HepG2 (cell line): Measurements from ENCODE around the gene HSCB. TPM values are rescaled to one million over a fixed set of nuclear protein-coding genes. Genes with fewer than 3 reads are reported as not detected.

ENCODE experiments used
- CAMTA2 ChIP-seq: sonication (generic); formaldehyde crosslinking; IDR thresholded peaks from 2 replicates; pipeline ENCODE4 v1.4.0; 2020; ENCODE audit warnings: mild to moderate bottlenecking, missing genetic modification reagents, borderline replicate concordance
- CREB3 ChIP-seq: sonication (generic); formaldehyde crosslinking; IDR thresholded peaks from 2 replicates; pipeline ENCODE4 v1.5.0; 2020; ENCODE audit warnings: missing genetic modification reagents
- ESRRA ChIP-seq: sonication (generic); formaldehyde crosslinking; IDR thresholded peaks from 2 replicates; pipeline ENCODE4 v1.5.1; 2020; ENCODE audit warnings: mild to moderate bottlenecking, low read depth, missing genetic modification reagents
- HHEX ChIP-seq: IDR thresholded peaks from 2 replicates; pipeline ENCODE4 v1.6.1; 2016; ENCODE audit warnings: control low read depth
- KLF12 ChIP-seq: sonication (generic); formaldehyde crosslinking; IDR thresholded peaks from 2 replicates; pipeline ENCODE4 v1.4.0; 2020; ENCODE audit warnings: missing genetic modification reagents, borderline replicate concordance
- MBNL3 ChIP-seq: fragments of 250-450 bp; sonication (Bioruptor Pico); conservative IDR thresholded peaks from 2 replicates; pipeline ENCODE4 v1.8.0; 2022; ENCODE audit warnings: mild to moderate bottlenecking, inconsistent platforms
- NBN ChIP-seq: fragments of 450-650 bp; conservative IDR thresholded peaks from 2 replicates; pipeline ENCODE4 v1.6.1; 2017
- PLRG1 ChIP-seq: fragments of 450-650 bp; conservative IDR thresholded peaks from 2 replicates; pipeline ENCODE4 v1.6.1; 2016
- SRY ChIP-seq: sonication (generic); formaldehyde crosslinking; IDR thresholded peaks from 2 replicates; pipeline ENCODE4 v1.8.0; 2022; ENCODE audit warnings: mild to moderate bottlenecking, missing genetic modification reagents
- THAP11 ChIP-seq: IDR thresholded peaks from 2 replicates; pipeline ENCODE4 v1.6.1; 2016; ENCODE audit warnings: missing biosample characterization, missing genetic modification reagents
- ZC3H4 ChIP-seq: sonication (generic); formaldehyde crosslinking; IDR thresholded peaks from 2 replicates; pipeline ENCODE4 v1.4.0; 2020; ENCODE audit warnings: missing genetic modification reagents, borderline replicate concordance
- ZKSCAN5 ChIP-seq: sonication (generic); formaldehyde crosslinking; IDR thresholded peaks from 2 replicates; pipeline ENCODE4 v1.5.1; 2020; ENCODE audit warnings: mild to moderate bottlenecking, missing genetic modification reagents
- ZNF350 ChIP-seq: sonication (generic); formaldehyde crosslinking; IDR thresholded peaks from 2 replicates; pipeline ENCODE4 v1.4.0; 2020; ENCODE audit warnings: mild to moderate bottlenecking, low read depth, missing genetic modification reagents, borderline replicate concordance
- ZNF431 ChIP-seq: sonication (generic); formaldehyde crosslinking; IDR thresholded peaks from 2 replicates; pipeline ENCODE4 v1.9.0; 2022; ENCODE audit warnings: missing genetic modification reagents, low read depth, mild to moderate bottlenecking, borderline replicate concordance
- ZNF501 ChIP-seq: sonication (generic); formaldehyde crosslinking; IDR thresholded peaks from 2 replicates; pipeline ENCODE4 v1.5.1; 2020; ENCODE audit warnings: mild to moderate bottlenecking, moderate library complexity, missing genetic modification reagents
- ZNF619 ChIP-seq: sonication (generic); formaldehyde crosslinking; IDR thresholded peaks from 2 replicates; pipeline ENCODE4 v1.4.0; 2020; ENCODE audit warnings: mild to moderate bottlenecking, missing genetic modification reagents
- ZNF746 ChIP-seq: sonication (generic); formaldehyde crosslinking; IDR thresholded peaks from 2 replicates; pipeline ENCODE4 v1.8.0; 2022; ENCODE audit warnings: mild to moderate bottlenecking, missing genetic modification reagents
- polyA plus RNA-seq, 8 experiments: library from polyadenylated mRNA; depleted of rRNA in 3 of 8; stranded (reverse) in 7 of 8; unstranded in 1 of 8; fragments of >200 nt; fragmentation: Illumina TruSeq in 4 of 8; extraction: Trizol in 4 of 8; gene quantifications; 2 replicates each; pipeline versions ENCODE4 v1.2.1 to v1.2.3, GENCODE V29; 2011 to 2016; ENCODE audit warnings: low read depth in 4 of 8, missing spikeins in 1 of 8, mixed read lengths in 1 of 8; ENCODE audit not compliant: insufficient read depth in 1 of 8
- total RNA-seq, 5 experiments: library from RNA; depleted of rRNA; stranded (reverse); fragments of >200 nt; fragmentation: Illumina TruSeq; extraction: Trizol; gene quantifications; 2 replicates each; pipeline ENCODE4 v1.2.3, GENCODE V29; 2016; ENCODE audit warnings: low read depth in 1 of 5
- TF ChIP-seq, protein P1 (sequence below): sonication (generic); formaldehyde crosslinking; IDR thresholded peaks from 2 replicates; pipeline ENCODE4 v1.4.0; 2020; ENCODE audit warnings: missing genetic modification reagents, borderline replicate concordance
- TF ChIP-seq, protein P2 (sequence below): sonication (generic); formaldehyde crosslinking; IDR thresholded peaks from 2 replicates; pipeline ENCODE4 v1.9.0; 2021; ENCODE audit warnings: mild to moderate bottlenecking, missing genetic modification reagents

The HSCB gene
- total and polyA plus RNA-seq, 2 of the 13 experiments (the other 11 are each of a cell fraction or from before 2014, with no cell fraction given) = 15.4 to 20.9 TPM

DNA sequence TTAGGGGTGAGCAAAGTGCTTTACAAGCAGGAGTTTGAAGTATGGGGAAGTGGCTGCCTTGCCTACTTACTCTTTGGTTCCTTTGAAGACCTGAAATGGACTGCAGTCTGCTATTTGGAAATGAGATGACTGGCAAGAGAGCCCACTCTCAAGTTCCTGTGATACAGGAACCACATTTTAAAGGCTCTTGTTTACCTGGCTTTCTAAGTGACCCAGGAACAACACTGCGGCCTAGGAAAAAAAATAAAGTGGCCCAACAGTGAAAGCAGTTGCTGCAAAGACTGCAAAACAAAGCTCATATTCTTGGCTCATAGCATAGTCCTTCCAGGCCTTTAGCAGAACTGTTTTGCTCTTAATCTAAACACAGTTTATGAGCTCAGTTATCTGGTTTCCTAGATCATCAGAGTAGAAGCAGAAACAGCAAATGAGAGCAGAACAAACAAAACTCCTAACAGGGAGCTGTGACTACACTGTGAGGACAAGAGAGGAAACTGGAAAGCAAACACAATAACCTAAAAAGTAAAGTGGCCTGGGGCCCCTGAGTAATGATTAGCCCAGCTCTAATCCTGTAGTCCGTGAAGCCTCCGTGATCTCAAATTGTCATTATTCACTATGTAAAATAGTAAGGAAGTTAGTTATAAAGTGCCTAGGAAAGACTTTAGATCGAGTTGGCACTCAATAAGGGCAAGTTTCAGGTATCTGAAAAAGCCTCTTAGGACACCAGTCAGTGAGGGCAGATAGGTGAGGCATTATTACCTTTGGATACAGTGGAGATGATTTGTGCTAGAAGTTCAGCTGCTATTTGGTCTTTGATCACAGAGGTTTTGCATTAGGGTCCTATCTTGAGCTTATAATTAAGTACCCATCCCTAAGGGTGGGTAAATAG, 42.2 kb downstream of the HSCB start (continued):
- TF ChIP-seq ZNF350 (CRISPR knock-in tag) (no peak), KLF12 (CRISPR knock-in tag) (no peak), THAP11 (CRISPR knock-in tag) (peak; percentile 78), NBN (no peak), ZNF501 (CRISPR knock-in tag) (peak; percentile 2; the same call in 1 of the 2 replicates), CREB3 (no peak), SRY (CRISPR knock-in tag) (no peak), ESRRA (CRISPR knock-in tag) (no peak), ZNF619 (CRISPR knock-in tag) (no peak), ZC3H4 (CRISPR knock-in tag) (no peak), CAMTA2 (CRISPR knock-in tag) (no peak), ZNF431 (CRISPR knock-in tag) (no peak), MBNL3 (no peak), ZKSCAN5 (CRISPR knock-in tag) (no peak), ZNF746 (CRISPR knock-in tag) (no peak; the same call in 1 of the 2 replicates), HHEX (CRISPR knock-in tag) (no peak), PLRG1 (no peak)
- TF ChIP-seq, protein P1, sequence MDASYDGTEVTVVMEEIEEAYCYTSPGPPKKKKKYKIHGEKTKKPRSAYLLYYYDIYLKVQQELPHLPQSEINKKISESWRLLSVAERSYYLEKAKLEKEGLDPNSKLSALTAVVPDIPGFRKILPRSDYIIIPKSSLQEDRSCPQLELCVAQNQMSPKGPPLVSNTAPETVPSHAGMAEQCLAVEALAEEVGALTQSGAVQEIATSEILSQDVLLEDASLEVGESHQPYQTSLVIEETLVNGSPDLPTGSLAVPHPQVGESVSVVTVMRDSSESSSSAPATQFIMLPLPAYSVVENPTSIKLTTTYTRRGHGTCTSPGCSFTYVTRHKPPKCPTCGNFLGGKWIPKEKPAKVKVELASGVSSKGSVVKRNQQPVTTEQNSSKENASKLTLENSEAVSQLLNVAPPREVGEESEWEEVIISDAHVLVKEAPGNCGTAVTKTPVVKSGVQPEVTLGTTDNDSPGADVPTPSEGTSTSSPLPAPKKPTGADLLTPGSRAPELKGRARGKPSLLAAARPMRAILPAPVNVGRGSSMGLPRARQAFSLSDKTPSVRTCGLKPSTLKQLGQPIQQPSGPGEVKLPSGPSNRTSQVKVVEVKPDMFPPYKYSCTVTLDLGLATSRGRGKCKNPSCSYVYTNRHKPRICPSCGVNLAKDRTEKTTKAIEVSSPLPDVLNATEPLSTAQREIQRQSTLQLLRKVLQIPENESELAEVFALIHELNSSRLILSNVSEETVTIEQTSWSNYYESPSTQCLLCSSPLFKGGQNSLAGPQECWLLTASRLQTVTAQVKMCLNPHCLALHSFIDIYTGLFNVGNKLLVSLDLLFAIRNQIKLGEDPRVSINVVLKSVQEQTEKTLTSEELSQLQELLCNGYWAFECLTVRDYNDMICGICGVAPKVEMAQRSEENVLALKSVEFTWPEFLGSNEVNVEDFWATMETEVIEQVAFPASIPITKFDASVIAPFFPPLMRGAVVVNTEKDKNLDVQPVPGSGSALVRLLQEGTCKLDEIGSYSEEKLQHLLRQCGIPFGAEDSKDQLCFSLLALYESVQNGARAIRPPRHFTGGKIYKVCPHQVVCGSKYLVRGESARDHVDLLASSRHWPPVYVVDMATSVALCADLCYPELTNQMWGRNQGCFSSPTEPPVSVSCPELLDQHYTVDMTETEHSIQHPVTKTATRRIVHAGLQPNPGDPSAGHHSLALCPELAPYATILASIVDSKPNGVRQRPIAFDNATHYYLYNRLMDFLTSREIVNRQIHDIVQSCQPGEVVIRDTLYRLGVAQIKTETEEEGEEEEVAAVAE (CRISPR knock-in tag) = no peak
- TF ChIP-seq, protein P2, sequence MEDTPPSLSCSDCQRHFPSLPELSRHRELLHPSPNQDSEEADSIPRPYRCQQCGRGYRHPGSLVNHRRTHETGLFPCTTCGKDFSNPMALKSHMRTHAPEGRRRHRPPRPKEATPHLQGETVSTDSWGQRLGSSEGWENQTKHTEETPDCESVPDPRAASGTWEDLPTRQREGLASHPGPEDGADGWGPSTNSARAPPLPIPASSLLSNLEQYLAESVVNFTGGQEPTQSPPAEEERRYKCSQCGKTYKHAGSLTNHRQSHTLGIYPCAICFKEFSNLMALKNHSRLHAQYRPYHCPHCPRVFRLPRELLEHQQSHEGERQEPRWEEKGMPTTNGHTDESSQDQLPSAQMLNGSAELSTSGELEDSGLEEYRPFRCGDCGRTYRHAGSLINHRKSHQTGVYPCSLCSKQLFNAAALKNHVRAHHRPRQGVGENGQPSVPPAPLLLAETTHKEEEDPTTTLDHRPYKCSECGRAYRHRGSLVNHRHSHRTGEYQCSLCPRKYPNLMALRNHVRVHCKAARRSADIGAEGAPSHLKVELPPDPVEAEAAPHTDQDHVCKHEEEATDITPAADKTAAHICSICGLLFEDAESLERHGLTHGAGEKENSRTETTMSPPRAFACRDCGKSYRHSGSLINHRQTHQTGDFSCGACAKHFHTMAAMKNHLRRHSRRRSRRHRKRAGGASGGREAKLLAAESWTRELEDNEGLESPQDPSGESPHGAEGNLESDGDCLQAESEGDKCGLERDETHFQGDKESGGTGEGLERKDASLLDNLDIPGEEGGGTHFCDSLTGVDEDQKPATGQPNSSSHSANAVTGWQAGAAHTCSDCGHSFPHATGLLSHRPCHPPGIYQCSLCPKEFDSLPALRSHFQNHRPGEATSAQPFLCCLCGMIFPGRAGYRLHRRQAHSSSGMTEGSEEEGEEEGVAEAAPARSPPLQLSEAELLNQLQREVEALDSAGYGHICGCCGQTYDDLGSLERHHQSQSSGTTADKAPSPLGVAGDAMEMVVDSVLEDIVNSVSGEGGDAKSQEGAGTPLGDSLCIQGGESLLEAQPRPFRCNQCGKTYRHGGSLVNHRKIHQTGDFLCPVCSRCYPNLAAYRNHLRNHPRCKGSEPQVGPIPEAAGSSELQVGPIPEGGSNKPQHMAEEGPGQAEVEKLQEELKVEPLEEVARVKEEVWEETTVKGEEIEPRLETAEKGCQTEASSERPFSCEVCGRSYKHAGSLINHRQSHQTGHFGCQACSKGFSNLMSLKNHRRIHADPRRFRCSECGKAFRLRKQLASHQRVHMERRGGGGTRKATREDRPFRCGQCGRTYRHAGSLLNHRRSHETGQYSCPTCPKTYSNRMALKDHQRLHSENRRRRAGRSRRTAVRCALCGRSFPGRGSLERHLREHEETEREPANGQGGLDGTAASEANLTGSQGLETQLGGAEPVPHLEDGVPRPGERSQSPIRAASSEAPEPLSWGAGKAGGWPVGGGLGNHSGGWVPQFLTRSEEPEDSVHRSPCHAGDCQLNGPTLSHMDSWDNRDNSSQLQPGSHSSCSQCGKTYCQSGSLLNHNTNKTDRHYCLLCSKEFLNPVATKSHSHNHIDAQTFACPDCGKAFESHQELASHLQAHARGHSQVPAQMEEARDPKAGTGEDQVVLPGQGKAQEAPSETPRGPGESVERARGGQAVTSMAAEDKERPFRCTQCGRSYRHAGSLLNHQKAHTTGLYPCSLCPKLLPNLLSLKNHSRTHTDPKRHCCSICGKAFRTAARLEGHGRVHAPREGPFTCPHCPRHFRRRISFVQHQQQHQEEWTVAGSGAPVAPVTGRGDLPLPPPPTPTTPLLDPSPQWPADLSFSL (CRISPR knock-in tag) = no peak
